Measurements from ENCODE around the gene SLC44A4. TPM values are rescaled to one million over a fixed set of nuclear protein-coding genes. Genes with fewer than 3 reads are reported as not detected.

The SLC44A4 gene
- total RNA-seq = 1 to 10 TPM in 1 of 4 donors, not detected in 3; 1.6 TPM

GRCh38 chr6:31878726-31879125, at the start of gene SLC44A4:
TSS of gene SLC44A4 (minus strand) at chr6:31878997. CDS start at chr6:31878980, 17 bp downstream.
- H3K27ac ChIP-seq = no peak within 1 kb of the TSS
- H3K36me3 ChIP-seq = peaks cover 0 to 39% of the 10 kb centered on the region in 2 donors
- ATAC-seq = no peak
- no peaks in the 10 kb centered on the region for H3K27me3 ChIP-seq
- TF ChIP-seq POLR2A (IDR thresholded peaks at IDR 0.05) (no peak), CTCF (IDR thresholded peaks at IDR 0.05 in 4 of 5, conservative IDR thresholded peaks at IDR 0.05 in 1 of 5) (no peak)
- DNase-seq = no peak
- H3K4me3 ChIP-seq = no peak within 1 kb of the TSS
- in situ Hi-C loops (cut with MboI; ENCODE audit: low sequenced_read_pairs in 4 of 4) = no loop called here
- intact Hi-C loops (cut with DNase I; ENCODE audit: low total_unique reads) = no loop called here
- no peaks in the 10 kb centered on the region for H3K9me3 ChIP-seq
- no peaks in the 10 kb centered on the region for H3K4me1 ChIP-seq

GRCh38 chr6:31928672-31928939, 49.8 kb upstream of the SLC44A4 start:
- Histone ChIP-seq H3K36me3 (no peaks in the 10 kb centered on the region), H3K27ac (no peak overlapping the region), H3K4me1 (no peaks in the 10 kb centered on the region), H3K9me3 (no peaks in the 10 kb centered on the region), H3K4me3 (no peak overlapping the region), H3K27me3 (no peaks in the 10 kb centered on the region)
- ATAC-seq (no peak), DNase-seq (no peak)
- intact Hi-C loops (cut with DNase I; ENCODE audit: low total_unique reads) = no loop called here
- in situ Hi-C loops (cut with MboI; ENCODE audit: low sequenced_read_pairs in 4 of 4) = no loop called here
- TF ChIP-seq CTCF (IDR thresholded peaks at IDR 0.05 in 4 of 5, conservative IDR thresholded peaks at IDR 0.05 in 1 of 5) (no peak), POLR2A (IDR thresholded peaks at IDR 0.05) (no peak)

- H3K27ac ChIP-seq = no peak overlapping the region
- intact Hi-C loops (cut with DNase I; ENCODE audit: low total_unique reads) = no loop called here
- peak overlapping the region in 2 of 4 donors; percentile 12 to 17 for H3K4me3 ChIP-seq
- H3K36me3 ChIP-seq = no peaks in the 10 kb centered on the region
- no peaks in the 10 kb centered on the region for H3K27me3 ChIP-seq
- TF ChIP-seq POLR2A (IDR thresholded peaks at IDR 0.05) (no peak), CTCF (IDR thresholded peaks at IDR 0.05 in 4 of 5, conservative IDR thresholded peaks at IDR 0.05 in 1 of 5) (no peak)
- H3K4me1 ChIP-seq = no peaks in the 10 kb centered on the region
- H3K9me3 ChIP-seq = no peaks in the 10 kb centered on the region
- no peak for DNase-seq
- ATAC-seq = no peak
- in situ Hi-C loops (cut with MboI; ENCODE audit: low sequenced_read_pairs in 4 of 4) = no loop called here
Measured at GRCh38 chr6:31927863-31928671, 49.3 kb upstream of the SLC44A4 start.

- no peak for DNase-seq
- in situ Hi-C loops (cut with MboI; ENCODE audit: low sequenced_read_pairs in 4 of 4) (no loop called here), intact Hi-C loops (cut with DNase I; ENCODE audit: low total_unique reads) (no loop called here)
- TF ChIP-seq CTCF (IDR thresholded peaks at IDR 0.05 in 4 of 5, conservative IDR thresholded peaks at IDR 0.05 in 1 of 5) = no peak
- no peak for TF ChIP-seq POLR2A (IDR thresholded peaks at IDR 0.05)
- H3K4me1 ChIP-seq = no peaks in the 10 kb centered on the region
- H3K9me3 ChIP-seq = no peaks in the 10 kb centered on the region
- no peak within 1 kb of the TSS for H3K27ac ChIP-seq
- H3K4me3 ChIP-seq = peak within 1 kb of the TSS in 2 of 4 donors; percentile 12 to 17
- no peaks in the 10 kb centered on the region for H3K27me3 ChIP-seq
- H3K36me3 ChIP-seq = no peaks in the 10 kb centered on the region
- ATAC-seq = no peak
Measured at GRCh38 chr6:31927242-31927862, 48.6 kb upstream of the SLC44A4 start, which contains the start of gene C2. TSS of gene C2 (plus strand) at chr6:31927717. CDS start at chr6:31927753, 36 bp downstream.
